ENCODE measurements around the gene INAVA.

Gene INAVA

GRCh38 chr1:200894712-200895442 lies at the start of gene INAVA:
Gene INAVA (plus strand): TSS chr1:200894900. CDS start chr1:200898401, 3,501 bp downstream.
- no peak for DNase-seq (ENCODE audit: low read depth)

DNA sequence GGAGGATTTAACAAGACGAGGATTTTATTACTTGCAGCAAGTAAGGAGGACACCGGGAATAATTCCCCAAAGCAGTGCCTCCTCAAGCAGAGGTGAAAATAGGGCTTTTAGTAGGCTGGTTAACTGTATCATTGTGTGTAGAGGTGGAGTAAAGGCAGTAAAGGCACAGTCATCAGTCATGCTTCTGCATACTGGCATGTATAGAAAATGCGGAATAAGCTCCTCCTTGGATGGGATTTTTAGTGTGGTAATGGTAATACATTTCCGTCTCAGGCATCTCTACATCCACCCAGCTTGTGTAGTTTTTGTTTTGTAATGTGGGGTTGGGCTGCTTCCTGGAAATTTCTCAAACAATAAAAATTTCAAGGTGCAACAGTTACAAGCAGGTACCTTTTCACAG lies 49.3 kb upstream of the INAVA start:
- no peak for DNase-seq (ENCODE audit: low read depth)

DNA sequence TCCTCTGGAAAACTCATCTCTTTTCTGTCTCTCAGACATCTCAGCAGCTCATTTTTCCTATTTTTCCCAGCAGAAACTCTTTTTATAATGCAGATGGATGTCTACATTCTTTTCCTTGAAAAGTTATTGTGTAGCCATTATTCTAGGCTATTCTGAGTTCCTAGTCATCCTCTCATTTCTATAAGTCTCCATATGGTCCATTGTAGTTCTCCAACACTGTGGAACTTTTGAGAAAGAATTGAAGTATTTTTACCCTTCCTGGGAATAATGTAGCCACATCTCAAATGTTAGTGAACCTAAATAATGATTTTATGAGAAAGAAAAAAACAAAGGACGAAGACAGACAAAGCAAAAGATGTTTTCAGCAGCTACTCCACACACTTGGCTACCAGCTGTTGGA lies 48.3 kb upstream of the INAVA start:
- DNase-seq (ENCODE audit: low read depth): no peak

DNA sequence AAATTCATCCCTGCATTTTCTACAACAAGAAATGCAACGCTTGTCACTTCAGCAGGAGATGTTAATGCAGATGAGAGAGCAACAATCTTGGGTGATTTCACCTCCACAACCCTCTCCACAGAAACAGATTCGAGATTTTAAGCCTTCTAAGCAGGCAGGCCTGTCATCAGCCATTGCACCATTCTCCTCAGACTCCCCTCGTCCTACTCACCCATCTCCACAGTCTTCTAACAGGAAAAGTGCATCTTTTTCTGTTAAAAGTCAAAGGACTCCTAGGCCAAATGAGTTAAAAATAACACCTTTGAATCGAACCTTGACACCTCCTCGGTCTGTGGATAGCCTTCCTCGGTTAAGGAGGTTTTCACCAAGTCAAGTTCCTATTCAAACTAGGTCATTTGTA lies 45.3 kb upstream of the INAVA start:
- no peak for DNase-seq (ENCODE audit: low read depth)

- no peak for DNase-seq (ENCODE audit: low read depth)
Observed at GRCh38 chr1:200850554-200850953, 44.1 kb upstream of the INAVA start.

DNA sequence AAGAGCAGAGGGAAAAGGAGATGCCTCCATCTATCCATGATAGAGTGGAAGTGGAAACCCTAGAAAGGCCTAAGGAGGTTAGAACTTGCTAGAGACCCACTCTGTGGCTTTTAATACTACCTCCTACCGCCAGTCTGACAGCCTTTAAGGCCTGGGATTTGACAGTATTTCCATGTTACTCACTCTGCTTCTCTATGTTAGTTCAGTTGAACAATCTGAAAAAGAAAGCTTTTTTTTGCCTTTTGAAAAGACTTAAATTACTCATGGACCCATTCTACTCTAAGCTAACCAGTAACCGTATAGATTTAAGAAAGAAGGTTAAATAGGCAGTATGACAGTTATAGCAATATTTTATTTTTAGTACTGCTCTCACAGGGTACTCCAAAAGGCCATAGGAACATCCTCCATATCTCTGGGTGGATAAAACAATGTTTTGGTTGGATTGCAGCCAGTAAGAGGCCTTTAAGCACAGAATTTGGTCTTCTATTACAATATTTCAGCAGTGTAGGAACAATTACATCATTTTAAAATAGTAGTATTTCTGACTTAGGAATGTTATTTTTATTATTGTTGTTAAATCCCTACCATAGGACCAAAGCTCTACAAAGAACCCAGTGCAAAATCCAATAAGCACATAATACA lies 37.9 kb upstream of the INAVA start:
- peak; percentile 27 for DNase-seq (ENCODE audit: low read depth)

GRCh38 chr1:200857804-200858203 lies 36.9 kb upstream of the INAVA start:
- DNase-seq (ENCODE audit: low read depth): no peak

DNA sequence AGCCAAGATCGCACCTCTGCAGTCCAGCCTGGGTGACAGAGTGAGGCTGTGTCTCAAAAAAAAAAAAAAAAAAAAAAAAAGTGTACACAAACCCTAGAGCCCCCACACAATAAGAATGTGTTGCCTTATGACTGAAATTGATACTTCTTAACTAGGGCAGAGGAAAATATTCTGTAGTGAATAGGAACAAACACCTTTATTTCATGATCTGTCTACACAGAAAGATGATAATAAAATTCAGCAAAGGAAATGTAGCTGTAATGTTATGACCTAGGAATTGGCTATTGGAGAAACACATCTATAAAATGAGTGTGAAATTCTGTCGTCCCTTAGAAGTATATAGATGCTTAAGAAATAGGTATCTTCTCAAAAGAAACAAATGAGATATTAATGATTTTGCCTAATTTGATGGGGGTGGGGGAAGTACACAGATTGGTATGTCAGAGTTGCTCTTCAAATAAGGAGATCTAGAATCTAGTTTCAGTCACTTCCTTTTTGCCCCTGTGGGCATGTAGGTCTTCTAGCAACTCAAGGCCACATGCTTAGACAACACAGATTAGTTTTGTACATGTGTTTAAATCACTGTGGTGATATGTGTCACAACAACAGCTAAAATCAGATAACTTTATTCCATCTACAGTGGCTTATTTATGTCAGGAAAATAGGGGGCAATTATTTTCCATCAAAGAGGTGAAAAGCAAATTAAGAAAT lies 32.6 kb upstream of the INAVA start:
- DNase-seq (ENCODE audit: low read depth): no peak

DNA sequence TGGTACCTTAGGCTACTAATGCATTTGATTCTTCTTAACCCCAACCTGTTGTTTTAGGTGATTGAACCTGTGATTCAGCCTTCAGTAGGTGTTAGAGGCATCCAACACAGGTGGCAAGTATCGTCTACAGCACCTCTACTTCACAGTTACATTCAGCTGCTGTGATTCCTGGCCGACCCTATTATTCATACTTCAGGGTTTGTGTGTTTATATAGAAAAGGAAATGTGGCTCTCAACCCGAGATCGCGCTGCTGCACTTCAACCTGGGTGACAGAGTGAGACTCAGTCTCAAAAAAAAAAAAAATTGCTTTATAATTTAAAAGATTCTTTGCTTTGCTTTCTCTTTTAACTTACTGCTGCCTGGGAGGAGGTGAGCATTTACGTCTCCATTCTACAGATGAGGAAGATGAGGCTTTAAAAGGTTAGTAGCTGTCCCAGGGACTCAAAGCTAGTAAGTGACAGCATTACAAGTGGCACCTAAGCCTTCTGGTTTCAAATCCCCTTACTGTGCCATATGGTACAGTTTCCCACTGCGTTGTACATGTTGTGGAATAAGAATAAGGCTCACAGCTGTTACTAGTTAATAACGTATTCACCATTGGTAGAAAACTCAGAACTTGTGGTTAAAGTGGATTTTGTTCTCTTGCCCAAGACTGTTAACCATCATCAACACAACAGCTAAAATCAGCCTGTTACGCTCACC lies 31.8 kb upstream of the INAVA start:
- no peak for DNase-seq (ENCODE audit: low read depth)

- DNase-seq (ENCODE audit: low read depth): no peak
Observed at GRCh38 chr1:200866116-200866515, 28.6 kb upstream of the INAVA start.

DNA sequence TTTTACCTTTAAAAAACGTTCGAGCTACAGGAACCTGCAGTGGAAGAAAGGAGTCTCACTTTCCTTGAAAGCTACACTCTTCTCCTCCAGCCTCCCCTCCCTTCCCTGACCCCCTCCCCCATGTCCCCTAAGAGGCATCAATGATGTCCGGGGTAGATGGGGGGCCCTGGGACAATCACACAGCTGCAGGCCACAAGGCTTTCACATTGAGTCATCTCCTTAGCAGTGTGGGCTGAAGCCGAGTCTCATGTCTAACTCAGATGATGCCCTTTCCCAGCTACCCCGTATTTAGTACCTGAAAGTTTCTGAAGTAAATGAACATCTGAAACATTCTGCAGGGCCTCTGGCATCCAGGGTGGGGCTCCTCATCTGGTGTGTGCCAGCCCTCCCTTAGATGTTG lies 28.2 kb upstream of the INAVA start:
- no peak for DNase-seq (ENCODE audit: low read depth)

- peak; percentile 21 for DNase-seq (ENCODE audit: low read depth)
Observed at GRCh38 chr1:200867018-200867811, 27.5 kb upstream of the INAVA start.

GRCh38 chr1:200869376-200869752 lies 25.3 kb upstream of the INAVA start:
- DNase-seq (ENCODE audit: low read depth): no peak

DNA sequence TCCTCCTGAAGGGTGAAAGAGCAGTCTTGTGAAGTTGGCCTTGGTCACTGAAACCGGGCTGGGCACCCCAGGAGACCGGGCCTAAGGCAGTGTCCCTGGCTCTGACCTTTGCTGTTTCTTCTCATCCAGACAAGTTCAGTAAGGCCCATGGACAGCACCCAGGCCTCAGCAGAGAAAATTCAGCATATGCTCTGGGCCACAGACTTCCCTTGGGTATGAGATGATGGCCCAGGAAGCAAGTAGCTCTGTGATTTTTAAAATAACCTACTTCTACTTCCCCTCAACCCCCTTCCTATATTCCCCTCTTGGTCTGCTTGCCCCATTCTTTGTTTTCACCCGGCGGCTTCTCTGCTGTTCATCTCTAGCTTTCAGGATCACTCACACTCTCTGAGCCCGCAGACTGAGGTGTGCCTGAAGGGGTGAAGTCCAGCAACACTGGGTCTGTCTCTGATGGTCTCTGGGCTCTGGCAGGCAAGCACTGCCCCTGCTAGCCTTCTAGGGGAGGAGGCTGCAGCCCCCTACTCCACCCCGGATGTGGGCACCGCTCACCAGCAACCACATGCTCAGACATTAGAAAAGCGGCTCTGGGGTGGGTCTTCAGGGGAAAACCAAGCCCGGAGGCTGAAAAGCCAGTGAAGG lies 24.8 kb upstream of the INAVA start:
- DNase-seq (ENCODE audit: low read depth): no peak

DNA sequence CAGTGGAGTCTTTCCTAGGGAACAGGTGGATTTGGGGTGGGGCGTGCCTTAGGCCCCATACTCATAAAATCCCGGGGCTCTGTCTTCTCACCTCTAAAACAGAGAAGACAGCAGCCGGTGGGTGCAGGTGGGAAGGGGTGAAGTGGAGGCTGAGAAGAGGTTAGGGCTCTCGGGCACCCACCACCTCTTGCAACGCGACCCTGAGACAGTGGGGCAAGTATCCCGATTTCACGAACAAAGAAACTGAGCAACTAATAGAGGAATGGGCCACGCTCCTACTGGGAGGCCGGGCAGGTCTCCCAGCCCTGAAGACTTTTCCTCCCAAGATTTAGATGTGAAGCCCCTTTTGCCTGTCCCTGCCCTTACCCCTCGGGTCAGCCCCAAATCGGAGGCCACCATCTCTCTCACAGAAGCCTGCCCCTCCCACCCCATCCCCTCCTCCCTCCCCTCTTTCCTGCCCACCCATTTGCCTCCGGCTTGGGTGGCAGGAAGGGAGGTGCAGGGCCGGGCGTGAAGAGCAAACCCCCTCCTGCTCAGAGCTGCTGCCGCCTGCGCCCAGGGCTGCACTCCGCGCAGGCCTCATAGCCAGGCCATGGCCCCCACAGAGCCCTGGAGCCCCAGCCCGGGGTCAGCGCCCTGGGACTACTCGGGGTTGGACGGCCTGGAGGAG lies 22.1 kb upstream of the INAVA start, which contains the start of gene GPR25:
TSS of gene GPR25 (plus strand) at position 536 of the 670 bp plus-strand sequence. CDS start at position 593, 57 bp downstream.
- no peak for DNase-seq (ENCODE audit: low read depth)

DNA sequence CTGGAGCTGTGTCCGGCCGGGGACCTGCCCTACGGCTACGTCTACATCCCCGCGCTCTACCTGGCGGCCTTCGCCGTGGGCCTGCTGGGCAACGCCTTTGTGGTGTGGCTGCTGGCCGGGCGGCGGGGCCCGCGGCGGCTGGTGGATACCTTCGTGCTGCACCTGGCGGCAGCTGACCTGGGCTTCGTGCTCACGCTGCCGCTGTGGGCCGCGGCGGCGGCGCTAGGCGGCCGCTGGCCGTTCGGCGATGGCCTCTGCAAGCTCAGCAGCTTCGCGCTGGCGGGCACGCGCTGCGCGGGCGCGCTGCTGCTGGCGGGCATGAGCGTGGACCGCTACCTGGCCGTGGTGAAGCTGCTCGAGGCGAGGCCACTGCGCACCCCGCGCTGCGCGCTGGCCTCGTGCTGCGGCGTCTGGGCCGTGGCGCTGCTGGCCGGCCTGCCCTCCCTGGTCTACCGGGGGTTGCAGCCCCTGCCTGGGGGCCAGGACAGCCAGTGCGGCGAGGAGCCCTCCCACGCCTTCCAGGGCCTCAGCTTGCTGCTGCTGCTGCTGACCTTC lies 21.5 kb upstream of the INAVA start:
- no peak for DNase-seq (ENCODE audit: low read depth)

DNA sequence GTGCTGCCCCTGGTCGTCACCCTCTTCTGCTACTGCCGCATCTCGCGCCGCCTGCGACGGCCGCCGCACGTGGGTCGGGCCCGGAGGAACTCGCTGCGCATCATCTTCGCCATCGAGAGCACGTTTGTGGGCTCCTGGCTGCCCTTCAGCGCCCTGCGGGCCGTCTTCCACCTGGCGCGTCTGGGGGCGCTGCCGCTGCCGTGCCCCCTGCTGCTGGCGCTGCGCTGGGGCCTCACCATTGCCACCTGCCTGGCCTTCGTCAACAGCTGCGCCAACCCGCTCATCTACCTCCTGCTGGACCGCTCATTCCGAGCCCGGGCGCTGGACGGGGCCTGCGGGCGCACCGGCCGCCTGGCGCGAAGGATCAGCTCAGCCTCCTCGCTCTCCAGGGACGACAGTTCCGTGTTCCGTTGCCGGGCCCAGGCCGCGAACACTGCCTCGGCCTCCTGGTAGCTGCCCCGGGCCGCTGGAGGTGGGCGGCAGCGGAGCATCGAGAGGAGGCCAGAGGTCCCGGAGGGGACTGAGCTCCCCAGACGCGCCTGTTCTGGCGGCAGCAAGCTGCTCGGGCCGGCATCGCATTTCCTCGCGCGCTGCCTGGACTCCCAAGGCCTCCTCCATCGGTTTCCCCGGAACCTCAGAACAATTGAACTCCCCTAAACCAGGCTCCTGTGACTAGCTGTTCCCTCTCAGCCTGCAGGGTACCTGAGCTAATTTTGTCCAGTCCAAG lies 20.9 kb upstream of the INAVA start:
- no peak for DNase-seq (ENCODE audit: low read depth)

DNA sequence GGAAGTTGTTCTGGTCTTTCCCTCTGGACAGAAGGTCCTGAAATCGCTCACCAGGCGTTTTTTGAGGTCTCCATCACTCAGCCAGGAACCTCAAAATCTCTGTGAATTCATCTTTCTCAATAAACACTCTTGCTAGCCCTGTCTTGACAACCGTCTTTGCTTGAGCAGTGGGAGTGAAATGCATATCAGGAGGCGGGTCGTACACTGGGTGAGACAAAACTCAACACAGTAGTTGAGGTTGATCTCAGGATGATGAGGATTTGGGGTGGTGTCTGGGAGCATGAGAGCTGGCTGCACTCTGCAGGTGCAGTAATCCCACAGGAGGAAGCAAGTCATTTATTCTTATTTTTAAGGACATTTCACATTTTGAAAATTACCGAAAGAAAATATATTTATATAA lies 20.0 kb upstream of the INAVA start:
- no peak for DNase-seq (ENCODE audit: low read depth)

GRCh38 chr1:200875416-200875815 lies 19.3 kb upstream of the INAVA start:
- no peak for DNase-seq (ENCODE audit: low read depth)

DNA sequence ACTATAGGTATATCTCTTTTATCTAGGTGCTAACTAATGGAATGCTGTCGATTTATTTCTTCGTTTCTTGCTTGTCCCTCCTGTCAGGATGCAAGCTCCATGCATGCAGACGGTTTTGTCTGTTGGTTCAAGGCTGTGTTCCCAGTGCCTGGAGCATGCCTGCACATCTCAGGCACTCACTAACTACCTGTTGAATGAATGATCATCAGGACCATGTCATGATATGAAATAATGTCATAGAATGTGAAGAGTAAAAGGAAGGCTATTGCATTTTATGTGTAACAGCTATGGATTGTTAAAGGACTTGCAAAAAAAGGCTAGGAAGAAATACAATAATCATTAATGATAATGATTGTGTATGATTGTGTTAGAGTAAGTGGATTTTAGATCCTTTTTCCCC lies 17.7 kb upstream of the INAVA start:
- no peak for DNase-seq (ENCODE audit: low read depth)
